ENCODE results near the gene PALM2AKAP2. TPM values are rescaled to one million over a fixed set of nuclear protein-coding genes. Genes with fewer than 3 reads are reported as not detected.

The PALM2AKAP2 gene
- total RNA-seq (2014; rRNA removed; shearing (Covaris generic)), result 12.5 and 13.1 TPM in 2 replicates
- polyA plus RNA-seq (2016; fragmentation: Nextera tagmentation; extraction: Ambion mirVana), result 14.0 and 16.7 TPM in 2 replicates

DNA sequence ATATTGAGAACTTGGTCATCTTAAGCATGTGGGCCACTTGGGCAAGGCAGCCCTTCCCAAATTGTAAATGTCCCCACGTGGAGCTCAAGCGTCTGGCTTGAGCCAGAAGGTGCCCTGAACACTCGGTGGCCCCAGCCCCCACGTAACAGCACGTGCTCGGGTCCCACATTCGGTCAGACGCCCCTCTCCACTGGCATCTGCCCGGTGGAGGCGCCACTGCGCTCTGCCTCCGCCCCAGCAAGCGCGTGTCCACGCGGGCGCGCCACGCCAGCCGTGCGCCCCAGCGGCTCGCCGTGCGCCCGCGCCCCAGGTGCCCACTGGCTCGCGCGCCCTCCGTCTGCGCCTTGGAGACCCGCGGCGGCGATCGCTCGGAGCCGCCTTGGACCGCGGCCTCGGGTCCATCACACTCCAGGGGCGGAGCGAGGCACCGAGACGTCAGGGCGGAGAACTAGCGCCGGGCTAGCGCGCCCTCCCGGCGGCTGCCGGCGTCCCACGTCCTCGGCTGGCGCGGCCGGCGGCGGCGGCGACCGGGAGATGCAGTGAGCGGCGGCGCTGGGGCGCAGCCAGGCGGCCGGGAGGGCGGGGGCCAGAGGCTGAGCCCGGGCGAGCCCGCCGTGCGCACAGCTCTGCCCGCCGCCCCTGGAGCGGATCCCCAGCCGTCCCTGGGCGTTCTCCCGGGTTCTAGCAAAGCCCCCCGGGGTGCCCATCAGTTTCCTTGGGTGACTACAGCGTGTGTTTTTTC lies at the start of gene PALM2AKAP2:
Gene PALM2AKAP2, plus strand, starts transcription at position 488 of the 742 bp plus-strand sequence. CDS start 291 bp downstream, outside the sequence.
- Histone ChIP-seq H3K4me3 (peak within 1 kb of the TSS; percentile 89), H3F3A (ENCODE audit: insufficient read depth) (peaks cover 25% of the 10 kb centered on the region), H3K4me2 (ENCODE audit: unreplicated experiment) (peak within 1 kb of the TSS; percentile 85), H3K36me3 (ENCODE audit: low read depth) (no peaks in the 10 kb centered on the region), H3K9ac (peak within 1 kb of the TSS; percentile 88), H3K27ac (peak within 1 kb of the TSS; percentile 76), H2AFZ (peak within 1 kb of the TSS; percentile 66), H3K4me1 (ENCODE audit: insufficient read depth) (peaks cover 23% of the 10 kb centered on the region), H3K79me2 (ENCODE audit: insufficient read depth) (peaks cover 45% of the 10 kb centered on the region), H3K27me3 (replicated peaks; ENCODE audit: insufficient read depth) (no peaks in the 10 kb centered on the region), H3K9me2 (ENCODE audit: insufficient read depth) (no peaks in the 10 kb centered on the region), H3K9me3 (ENCODE audit: low read depth) (no peaks in the 10 kb centered on the region), H4K20me1 (ENCODE audit: insufficient read depth) (no peaks in the 10 kb centered on the region)
- 4% methylated on average over 51 to 55 of the region's 85 CpGs for WGBS, 2 experiments (ENCODE audit: low coverage in 1 of 2, low lambda C conversion rate in 2 of 2, missing lambda C conversion rate in 2 of 2)
- DNase-seq, result peak; percentile 89
- in situ Hi-C loops (cut with MboI), result no loop called here
- TF ChIP-seq EZH2phosphoT487 (IDR thresholded peaks at IDR 0.05; ENCODE audit: insufficient read depth, low read depth) (no peak), EZH2 (IDR thresholded peaks at IDR 0.05; ENCODE audit: insufficient read depth, poor library complexity, severe bottlenecking) (no peak)

GRCh38 chr9:109730228-109730627 lies 49.8 kb upstream of the PALM2AKAP2 start:
- WGBS, 2 experiments (ENCODE audit: low coverage in 1 of 2, low lambda C conversion rate in 2 of 2, missing lambda C conversion rate in 2 of 2), result 34 to 43% methylated on average over 3 of the region's 3 CpGs
- no peaks in the 10 kb centered on the region for H3K36me3 ChIP-seq (ENCODE audit: low read depth)
- peaks cover 30% of the 10 kb centered on the region for H3K4me1 ChIP-seq (ENCODE audit: insufficient read depth)
- H3K9ac ChIP-seq, result no peak overlapping the region
- no peak overlapping the region for H3K4me3 ChIP-seq
- no peaks in the 10 kb centered on the region for H4K20me1 ChIP-seq (ENCODE audit: insufficient read depth)
- H3K9me3 ChIP-seq (ENCODE audit: low read depth), result no peaks in the 10 kb centered on the region
- H2AFZ ChIP-seq, result no peak overlapping the region
- peak; percentile 51 for DNase-seq
- H3K4me2 ChIP-seq (ENCODE audit: unreplicated experiment), result no peak overlapping the region
- peaks cover 20% of the 10 kb centered on the region for H3F3A ChIP-seq (ENCODE audit: insufficient read depth)
- H3K79me2 ChIP-seq (ENCODE audit: insufficient read depth), result no peaks in the 10 kb centered on the region
- no peaks in the 10 kb centered on the region for H3K27me3 ChIP-seq (replicated peaks; ENCODE audit: insufficient read depth)
- TF ChIP-seq EZH2phosphoT487 (IDR thresholded peaks at IDR 0.05; ENCODE audit: insufficient read depth, low read depth), result no peak
- TF ChIP-seq EZH2 (IDR thresholded peaks at IDR 0.05; ENCODE audit: insufficient read depth, poor library complexity, severe bottlenecking), result no peak
- in situ Hi-C loops (cut with MboI), result no loop called here
- no peak overlapping the region for H3K27ac ChIP-seq
- H3K9me2 ChIP-seq (ENCODE audit: insufficient read depth), result peaks cover 6% of the 10 kb centered on the region

GRCh38 chr9:109733690-109734089 lies 46.3 kb upstream of the PALM2AKAP2 start:
- H3K4me2 ChIP-seq (ENCODE audit: unreplicated experiment), result peak overlapping the region; percentile 32
- peak; percentile 83 for DNase-seq
- 0 out of 2 replicates have a peak overlapping the region, but pooled peaks have one; percentile 8 for H3K27ac ChIP-seq

GRCh38 chr9:109734814-109735213 lies 45.2 kb upstream of the PALM2AKAP2 start:
- Histone ChIP-seq H3K27me3 (replicated peaks; ENCODE audit: insufficient read depth) (no peaks in the 10 kb centered on the region), H3K9me3 (ENCODE audit: low read depth) (no peaks in the 10 kb centered on the region), H3F3A (ENCODE audit: insufficient read depth) (peaks cover 20% of the 10 kb centered on the region), H3K27ac (no peak overlapping the region), H2AFZ (no peak overlapping the region), H3K4me2 (ENCODE audit: unreplicated experiment) (no peak overlapping the region), H3K4me1 (ENCODE audit: insufficient read depth) (peaks cover 22% of the 10 kb centered on the region), H3K9me2 (ENCODE audit: insufficient read depth) (peaks cover 6% of the 10 kb centered on the region), H3K4me3 (no peak overlapping the region), H3K36me3 (ENCODE audit: low read depth) (no peaks in the 10 kb centered on the region), H3K79me2 (ENCODE audit: insufficient read depth) (no peaks in the 10 kb centered on the region), H4K20me1 (ENCODE audit: insufficient read depth) (no peaks in the 10 kb centered on the region), H3K9ac (no peak overlapping the region)
- WGBS, 2 experiments (ENCODE audit: low coverage in 1 of 2, low lambda C conversion rate in 2 of 2, missing lambda C conversion rate in 2 of 2), result 29 to 34% methylated on average over 2 of the region's 2 CpGs
- DNase-seq, result no peak
- no peak for TF ChIP-seq EZH2 (IDR thresholded peaks at IDR 0.05; ENCODE audit: insufficient read depth, poor library complexity, severe bottlenecking)
- no peak for TF ChIP-seq EZH2phosphoT487 (IDR thresholded peaks at IDR 0.05; ENCODE audit: insufficient read depth, low read depth)
- in situ Hi-C loops (cut with MboI), result no loop called here

More at GRCh38 chr9:109733690-109734089, 46.3 kb upstream of the PALM2AKAP2 start:
- Histone ChIP-seq H3K36me3 (ENCODE audit: low read depth) (no peaks in the 10 kb centered on the region), H3K79me2 (ENCODE audit: insufficient read depth) (no peaks in the 10 kb centered on the region), H3K4me1 (ENCODE audit: insufficient read depth) (peaks cover 26% of the 10 kb centered on the region), H3K27me3 (replicated peaks; ENCODE audit: insufficient read depth) (no peaks in the 10 kb centered on the region), H2AFZ (no peak overlapping the region), H3F3A (ENCODE audit: insufficient read depth) (peaks cover 20% of the 10 kb centered on the region), H3K9me2 (ENCODE audit: insufficient read depth) (peaks cover 6% of the 10 kb centered on the region), H4K20me1 (ENCODE audit: insufficient read depth) (no peaks in the 10 kb centered on the region), H3K9ac (no peak overlapping the region), H3K4me3 (no peak overlapping the region), H3K9me3 (ENCODE audit: low read depth) (no peaks in the 10 kb centered on the region)
- 25 to 33% methylated on average over 2 of the region's 2 CpGs for WGBS, 2 experiments (ENCODE audit: low coverage in 1 of 2, low lambda C conversion rate in 2 of 2, missing lambda C conversion rate in 2 of 2)
- TF ChIP-seq EZH2phosphoT487 (IDR thresholded peaks at IDR 0.05; ENCODE audit: insufficient read depth, low read depth), result no peak
- no peak for TF ChIP-seq EZH2 (IDR thresholded peaks at IDR 0.05; ENCODE audit: insufficient read depth, poor library complexity, severe bottlenecking)
- in situ Hi-C loops (cut with MboI), result no loop called here

All from GM23248 (cell line).